Measurements from ENCODE around the gene TMEM179.
"Not testable (repeated sequence)": the region's sequence is repeated elsewhere in the genome, so short reads cannot be mapped to it uniquely, and the experiment has no call there.

The TMEM179 gene

DNA sequence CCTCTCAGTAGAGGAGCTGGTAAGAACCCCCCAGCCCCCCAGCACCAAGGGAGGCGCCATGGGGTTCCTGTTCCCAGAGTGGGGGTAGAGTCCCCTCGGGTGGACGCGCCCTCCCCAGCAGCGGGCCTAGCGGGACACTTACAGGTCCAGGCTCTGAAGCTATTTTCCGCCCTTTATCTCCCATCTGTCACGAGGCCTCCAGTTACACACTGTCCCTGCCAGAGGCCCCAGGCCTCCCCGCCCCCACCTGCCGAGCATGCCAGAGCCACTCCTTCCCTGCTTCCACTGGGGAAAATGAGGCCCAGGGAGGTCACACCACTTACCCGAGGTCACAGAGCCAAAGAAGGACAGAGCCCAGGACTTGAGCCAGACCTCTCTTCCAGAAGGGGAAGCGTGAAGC lies 21.9 kb downstream of the TMEM179 start:
- CTCF ChIA-PET = no interaction called here
- DNase-seq (ENCODE audit: extremely low spot score) = no peak
- POLR2A ChIA-PET = no interaction called here
- TF ChIP-seq CTCF (IDR thresholded peaks at IDR 0.05; ENCODE audit: control extremely low read depth, extremely low read depth, low read depth, missing control alignments) = no peak

DNA sequence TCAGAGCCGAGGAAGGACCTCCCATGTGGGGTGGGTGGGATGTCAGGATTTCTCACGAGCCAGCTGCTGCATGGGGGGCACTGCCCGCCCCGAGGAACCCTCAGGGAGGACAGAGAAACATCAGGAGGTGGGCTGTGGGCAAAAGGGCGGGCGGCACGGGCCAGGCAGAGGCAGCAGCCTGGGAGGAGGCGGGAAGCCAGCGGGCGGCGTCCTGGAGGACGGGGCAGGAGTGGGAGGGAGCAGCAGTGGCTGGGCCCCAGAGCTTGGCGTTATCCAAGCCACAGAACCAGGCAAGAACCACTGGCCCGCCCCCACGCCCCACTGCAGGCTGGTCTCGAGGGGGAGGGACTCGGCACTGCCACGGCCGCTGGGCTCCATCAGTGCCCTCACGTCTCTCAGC lies 22.6 kb downstream of the TMEM179 start:
- POLR2A ChIA-PET = no interaction called here
- TF ChIP-seq CTCF (IDR thresholded peaks at IDR 0.05; ENCODE audit: control extremely low read depth, extremely low read depth, low read depth, missing control alignments) = no peak
- no peak for DNase-seq (ENCODE audit: extremely low spot score)
- CTCF ChIA-PET = no interaction called here

DNA sequence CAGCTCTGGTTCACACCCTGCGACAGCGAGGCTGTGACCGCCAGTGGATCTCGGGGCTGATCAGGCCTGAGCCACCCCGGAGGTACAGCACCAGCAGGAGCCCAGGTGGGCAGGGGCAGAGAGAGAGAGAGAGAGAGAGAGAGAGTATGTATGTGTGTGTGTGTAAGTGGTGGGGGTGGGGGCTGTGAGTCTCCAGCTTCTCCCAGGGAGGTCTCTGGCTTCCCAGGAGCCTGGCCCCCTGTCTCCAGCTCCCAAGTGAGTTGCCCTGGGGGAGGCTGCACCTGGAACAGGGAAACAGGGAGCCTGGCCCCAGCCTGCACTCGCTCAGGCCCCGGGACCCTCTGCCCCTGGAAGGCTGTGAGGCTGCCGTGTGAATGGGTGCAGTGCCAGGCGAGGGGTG lies 23.1 kb downstream of the TMEM179 start:
- no peak for TF ChIP-seq CTCF (IDR thresholded peaks at IDR 0.05; ENCODE audit: control extremely low read depth, extremely low read depth, low read depth, missing control alignments)
- CTCF ChIA-PET = interaction anchor here (0.7 kb wide), 1 partner anchor 17 kb away, joined by 4 read pairs; no protein-coding TSS in a partner anchor
- POLR2A ChIA-PET = no interaction called here
- DNase-seq (ENCODE audit: extremely low spot score) = no peak

GRCh38 chr14:104580961-104581360 lies 23.6 kb downstream of the TMEM179 start:
- ChIA-PET CTCF (interaction anchor here (0.7 kb wide), 1 partner anchor 17 kb away, joined by 4 read pairs; no protein-coding TSS in a partner anchor), POLR2A (no interaction called here)
- no peak for TF ChIP-seq CTCF (IDR thresholded peaks at IDR 0.05; ENCODE audit: control extremely low read depth, extremely low read depth, low read depth, missing control alignments)
- no peak for DNase-seq (ENCODE audit: extremely low spot score)

GRCh38 chr14:104579939-104580338 lies 24.6 kb downstream of the TMEM179 start:
- CTCF ChIA-PET; DNase-seq (ENCODE audit: extremely low spot score): not testable (repeated sequence)

DNA sequence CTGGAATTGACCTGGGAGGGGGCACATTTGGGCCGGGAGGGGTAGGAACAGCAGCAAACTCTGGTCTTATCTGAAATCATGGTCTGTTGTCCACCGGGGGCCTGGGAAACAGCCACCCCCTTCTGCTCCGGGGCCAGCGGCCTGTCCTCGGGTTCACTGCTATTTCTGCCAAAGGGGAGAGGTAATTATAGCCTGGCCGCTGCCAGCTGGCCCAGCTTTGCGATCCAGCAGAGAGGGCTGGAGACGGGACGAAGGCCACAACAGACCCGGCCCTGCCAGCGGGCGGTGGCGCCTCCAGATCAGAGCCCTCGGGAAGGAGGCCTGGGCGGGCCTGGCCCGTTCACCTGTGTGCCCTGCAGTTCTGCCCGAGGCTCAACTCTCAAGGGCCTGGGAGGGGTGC lies 25.1 kb downstream of the TMEM179 start, which contains the start of gene C14orf180:
Gene C14orf180 (plus strand): TSS at position 258 of the 400 bp plus-strand sequence. CDS start 6,667 bp downstream, outside the sequence.
- no peak for TF ChIP-seq CTCF (IDR thresholded peaks at IDR 0.05; ENCODE audit: control extremely low read depth, extremely low read depth, low read depth, missing control alignments)
- CTCF ChIA-PET = no interaction called here
- POLR2A ChIA-PET = no interaction called here
- DNase-seq (ENCODE audit: extremely low spot score) = no peak

More at GRCh38 chr14:104579939-104580338, 24.6 kb downstream of the TMEM179 start:
- POLR2A ChIA-PET = not testable (repeated sequence)

- POLR2A ChIA-PET = no interaction called here
- TF ChIP-seq CTCF (IDR thresholded peaks at IDR 0.05; ENCODE audit: control extremely low read depth, extremely low read depth, low read depth, missing control alignments) = no peak
- CTCF ChIA-PET = no interaction called here
- no peak for DNase-seq (ENCODE audit: extremely low spot score)
Observed at GRCh38 chr14:104578321-104578720, 26.3 kb downstream of the TMEM179 start.
